HepG2 (cell line): ENCODE data around the gene ETFB. TPM values are rescaled to one million over a fixed set of nuclear protein-coding genes. Genes with fewer than 3 reads are reported as not detected.
A peak's percentile ranks its signal among the peaks of the same experiment; 100 is the strongest.

ENCODE experiments used
- AHDC1 ChIP-seq: sonication (generic); formaldehyde crosslinking; IDR thresholded peaks from 2 replicates; pipeline ENCODE4 v1.5.1; 2020; ENCODE audit warnings: mild to moderate bottlenecking, missing genetic modification reagents, borderline replicate concordance
- CBX5 ChIP-seq: sonication (generic); formaldehyde crosslinking; IDR thresholded peaks from 2 replicates; pipeline ENCODE4 v1.4.0; 2020; ENCODE audit warnings: missing genetic modification reagents, borderline replicate concordance
- FOXP1 ChIP-seq, 2 experiments: fragments of 450-650 bp in 1 of 2; IDR thresholded peaks; 2 replicates each; pipeline ENCODE4 v1.6.1; 2017 to 2018; ENCODE audit warnings: antibody characterized with exemption in 1 of 2
- PITX1 ChIP-seq: sonication (generic); formaldehyde crosslinking; IDR thresholded peaks from 2 replicates; pipeline ENCODE4 v1.5.1; 2020; ENCODE audit warnings: mild to moderate bottlenecking, missing genetic modification reagents
- SALL1 ChIP-seq: sonication (generic); formaldehyde crosslinking; IDR thresholded peaks from 2 replicates; pipeline ENCODE4 v1.8.0; 2022; ENCODE audit warnings: mild to moderate bottlenecking, missing genetic modification reagents
- SOX5 ChIP-seq: IDR thresholded peaks from 2 replicates; pipeline ENCODE4 v1.6.1; 2016; ENCODE audit warnings: borderline replicate concordance
- ZNF142 ChIP-seq: sonication (generic); formaldehyde crosslinking; IDR thresholded peaks from 2 replicates; pipeline ENCODE4 v1.4.0; 2020; ENCODE audit warnings: missing genetic modification reagents
- ZNF180 ChIP-seq: sonication (generic); formaldehyde crosslinking; IDR thresholded peaks from 2 replicates; pipeline ENCODE4 v1.4.0; 2020; ENCODE audit warnings: low read depth, missing genetic modification reagents, borderline replicate concordance
- ZNF761 ChIP-seq: sonication (generic); formaldehyde crosslinking; conservative IDR thresholded peaks from 2 replicates; pipeline ENCODE4 v1.4.0; 2020; ENCODE audit warnings: mild to moderate bottlenecking, missing genetic modification reagents
- polyA plus RNA-seq, 8 experiments: library from polyadenylated mRNA; depleted of rRNA in 3 of 8; stranded (reverse) in 7 of 8; unstranded in 1 of 8; fragments of >200 nt; fragmentation: Illumina TruSeq in 4 of 8; extraction: Trizol in 4 of 8; gene quantifications; 2 replicates each; pipeline versions ENCODE4 v1.2.1 to v1.2.3, GENCODE V29; 2011 to 2016; ENCODE audit warnings: low read depth in 4 of 8, missing spikeins in 1 of 8, mixed read lengths in 1 of 8; ENCODE audit not compliant: insufficient read depth in 1 of 8
- total RNA-seq, 5 experiments: library from RNA; depleted of rRNA; stranded (reverse); fragments of >200 nt; fragmentation: Illumina TruSeq; extraction: Trizol; gene quantifications; 2 replicates each; pipeline ENCODE4 v1.2.3, GENCODE V29; 2016; ENCODE audit warnings: low read depth in 1 of 5
- TF ChIP-seq, protein P1 (sequence below): sonication (generic); formaldehyde crosslinking; IDR thresholded peaks from 2 replicates; pipeline ENCODE4 v1.5.0; 2020; ENCODE audit warnings: missing genetic modification reagents
- TF ChIP-seq, protein P2 (sequence below), 2 experiments: IDR thresholded peaks; 2 replicates each; pipeline ENCODE4 v1.6.1; 2011 to 2012; ENCODE audit warnings: low read length in 2 of 2, borderline replicate concordance in 1 of 2, low read depth in 1 of 2, mild to moderate bottlenecking in 1 of 2, moderate library complexity in 1 of 2

The ETFB gene
- total and polyA plus RNA-seq, 2 of the 13 experiments (the other 11 are each of a cell fraction or from before 2014, with no cell fraction given): 678 to 1,314 TPM

- no peak for TF ChIP-seq ZNF142 (CRISPR knock-in tag)
- TF ChIP-seq, protein P1, sequence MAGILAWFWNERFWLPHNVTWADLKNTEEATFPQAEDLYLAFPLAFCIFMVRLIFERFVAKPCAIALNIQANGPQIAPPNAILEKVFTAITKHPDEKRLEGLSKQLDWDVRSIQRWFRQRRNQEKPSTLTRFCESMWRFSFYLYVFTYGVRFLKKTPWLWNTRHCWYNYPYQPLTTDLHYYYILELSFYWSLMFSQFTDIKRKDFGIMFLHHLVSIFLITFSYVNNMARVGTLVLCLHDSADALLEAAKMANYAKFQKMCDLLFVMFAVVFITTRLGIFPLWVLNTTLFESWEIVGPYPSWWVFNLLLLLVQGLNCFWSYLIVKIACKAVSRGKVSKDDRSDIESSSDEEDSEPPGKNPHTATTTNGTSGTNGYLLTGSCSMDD (CRISPR knock-in tag): no peak
- 0 out of 2 replicates have a peak, but pooled peaks have one; percentile 42 for TF ChIP-seq ZNF761 (CRISPR knock-in tag)
- TF ChIP-seq CBX5: 0 out of 2 replicates have a peak, but pooled peaks have one; percentile 62
- TF ChIP-seq ZNF180 (CRISPR knock-in tag): no peak
- TF ChIP-seq, protein P2, sequence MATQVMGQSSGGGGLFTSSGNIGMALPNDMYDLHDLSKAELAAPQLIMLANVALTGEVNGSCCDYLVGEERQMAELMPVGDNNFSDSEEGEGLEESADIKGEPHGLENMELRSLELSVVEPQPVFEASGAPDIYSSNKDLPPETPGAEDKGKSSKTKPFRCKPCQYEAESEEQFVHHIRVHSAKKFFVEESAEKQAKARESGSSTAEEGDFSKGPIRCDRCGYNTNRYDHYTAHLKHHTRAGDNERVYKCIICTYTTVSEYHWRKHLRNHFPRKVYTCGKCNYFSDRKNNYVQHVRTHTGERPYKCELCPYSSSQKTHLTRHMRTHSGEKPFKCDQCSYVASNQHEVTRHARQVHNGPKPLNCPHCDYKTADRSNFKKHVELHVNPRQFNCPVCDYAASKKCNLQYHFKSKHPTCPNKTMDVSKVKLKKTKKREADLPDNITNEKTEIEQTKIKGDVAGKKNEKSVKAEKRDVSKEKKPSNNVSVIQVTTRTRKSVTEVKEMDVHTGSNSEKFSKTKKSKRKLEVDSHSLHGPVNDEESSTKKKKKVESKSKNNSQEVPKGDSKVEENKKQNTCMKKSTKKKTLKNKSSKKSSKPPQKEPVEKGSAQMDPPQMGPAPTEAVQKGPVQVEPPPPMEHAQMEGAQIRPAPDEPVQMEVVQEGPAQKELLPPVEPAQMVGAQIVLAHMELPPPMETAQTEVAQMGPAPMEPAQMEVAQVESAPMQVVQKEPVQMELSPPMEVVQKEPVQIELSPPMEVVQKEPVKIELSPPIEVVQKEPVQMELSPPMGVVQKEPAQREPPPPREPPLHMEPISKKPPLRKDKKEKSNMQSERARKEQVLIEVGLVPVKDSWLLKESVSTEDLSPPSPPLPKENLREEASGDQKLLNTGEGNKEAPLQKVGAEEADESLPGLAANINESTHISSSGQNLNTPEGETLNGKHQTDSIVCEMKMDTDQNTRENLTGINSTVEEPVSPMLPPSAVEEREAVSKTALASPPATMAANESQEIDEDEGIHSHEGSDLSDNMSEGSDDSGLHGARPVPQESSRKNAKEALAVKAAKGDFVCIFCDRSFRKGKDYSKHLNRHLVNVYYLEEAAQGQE (IDR thresholded peaks at IDR 0.05; ENCODE audit: borderline replicate concordance in 1 of 2, low read depth in 1 of 2, low read length in 2 of 2): 0 out of 4 replicates have a peak, but pooled peaks of 1 of the 2 experiments have one; percentile 25
- TF ChIP-seq SOX5 (CRISPR knock-in tag): peak; percentile 87
- no peak for TF ChIP-seq FOXP1 (IDR thresholded peaks at IDR 0.05)
- peak; percentile 79 for TF ChIP-seq FOXP1 (CRISPR knock-in tag; IDR thresholded peaks at IDR 0.05)
- TF ChIP-seq SALL1 (CRISPR knock-in tag): peak; percentile 70
- peak; percentile 77 for TF ChIP-seq PITX1 (CRISPR knock-in tag)
- TF ChIP-seq AHDC1 (CRISPR knock-in tag): peak; percentile 67; the same call in 1 of the 2 replicates
Measured at GRCh38 chr19:51356159-51356801, 9.9 kb downstream of the ETFB start (continued).
